Measurements from ENCODE around the gene EXOC7. TPM values are rescaled to one million over a fixed set of nuclear protein-coding genes. Genes with fewer than 3 reads are reported as not detected.

Gene EXOC7
- total and polyA plus RNA-seq, 2 of the 4 experiments (the other 2 are of a cell fraction) = 85.9 to 118 TPM

DNA sequence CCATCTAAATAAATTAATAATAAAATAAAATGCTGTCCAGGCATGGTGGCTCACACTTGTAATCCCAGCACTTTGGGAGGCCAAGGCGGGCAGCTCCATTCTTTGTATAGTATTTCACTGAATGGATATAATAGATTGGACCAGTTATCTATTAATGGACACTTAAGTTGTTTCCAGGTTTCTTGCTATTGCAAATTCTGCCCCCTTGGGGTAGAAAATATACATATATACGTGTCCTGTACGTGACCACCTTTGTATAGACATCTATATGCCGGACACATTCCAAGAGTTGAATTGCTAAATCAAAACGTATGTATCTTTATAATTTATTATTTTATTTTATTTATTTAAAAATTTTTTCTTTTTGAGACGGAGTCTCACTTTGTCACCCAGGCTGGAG lies 3.9 kb upstream of the EXOC7 start:
- no peak overlapping the region for H2BK120ac ChIP-seq (ENCODE audit: low read depth, low read length)
- no CpG with 5 or more reads among the region's 6 CpGs for WGBS, 2 experiments (ENCODE audit: extremely low coverage in 2 of 2, insufficient read length in 1 of 2)
- H3K36me3 ChIP-seq (ENCODE audit: control insufficient read depth, insufficient read depth, low read length) = no peaks in the 10 kb centered on the region
- peaks cover 7% of the 10 kb centered on the region for H3K9me1 ChIP-seq (ENCODE audit: insufficient read depth, low read length)
- ChIA-PET POLR2A (ENCODE audit: unreplicated experiment) (no interaction called here), CTCF (interaction anchor here (0.7 to 0.8 kb wide), 2 partner anchors 145 to 172 kb away, joined by 3 to 6 read pairs; no protein-coding TSS in a partner anchor)
- no peak overlapping the region for H3K4me3 ChIP-seq (ENCODE audit: insufficient read depth, low read depth, low read length)
- peaks cover 6 to 18% of the 10 kb centered on the region in 2 experiments; a peak in 3 of 4 replicates for H3K79me1 ChIP-seq (ENCODE audit: low read depth in 1 of 2, low read length in 2 of 2)
- BruUV-seq (replicated peaks) = no TSS peak
- no peak overlapping the region for H3K4me2 ChIP-seq (ENCODE audit: low read depth, low read length)
- in situ Hi-C loops (cut with MboI; ENCODE audit: low sequenced_read_pairs) = no loop called here
- no peaks in the 10 kb centered on the region for H3K27me3 ChIP-seq (ENCODE audit: control insufficient read depth, insufficient read depth, low read length)
- ATAC-seq (ENCODE audit: low read depth) (no peak), DNase-seq (no peak)
- no peak overlapping the region for H2AK5ac ChIP-seq (ENCODE audit: low read depth, low read length)
- dilution Hi-C loops (cut with HindIII; ENCODE audit: low sequenced_read_pairs, unreplicated experiment) = no loop called here
- H2AK9ac ChIP-seq (replicated peaks; ENCODE audit: low read depth, low read length, poor library complexity) = no peak overlapping the region
- no peak overlapping the region for H3K9ac ChIP-seq (ENCODE audit: low read depth, low read length)
- no peak overlapping the region for H2BK20ac ChIP-seq (ENCODE audit: low read depth, low read length)
- H3K4ac ChIP-seq (ENCODE audit: low read depth, low read length) = no peak overlapping the region
- no peak overlapping the region for H3K56ac ChIP-seq (ENCODE audit: extremely low read depth, insufficient read depth, low read length)
- no peak overlapping the region for H2BK15ac ChIP-seq (ENCODE audit: low read depth, low read length)
- no peak overlapping the region for H3K14ac ChIP-seq (replicated peaks; ENCODE audit: low read depth, low read length)
- no peak overlapping the region for H2AFZ ChIP-seq (replicated peaks; ENCODE audit: low read length, poor library complexity)
- no peak overlapping the region for H4K91ac ChIP-seq (ENCODE audit: insufficient read depth, low read depth, low read length)
- H3K9me3 ChIP-seq (ENCODE audit: control insufficient read depth, insufficient read depth, low read length) = no peaks in the 10 kb centered on the region
- H4K5ac ChIP-seq (ENCODE audit: low read depth, low read length) = no peak overlapping the region
- no peak overlapping the region for H3K27ac ChIP-seq (ENCODE audit: insufficient read depth, low read length)
- H2BK5ac ChIP-seq (ENCODE audit: low read depth, low read length, poor library complexity, severe bottlenecking) = no peak overlapping the region
- TF ChIP-seq SMC3 (IDR thresholded peaks at IDR 0.05; ENCODE audit: low read depth, low read length) (no peak), BHLHE40 (IDR thresholded peaks at IDR 0.05; ENCODE audit: low read depth, low read length) (no peak), CHD1 (IDR thresholded peaks at IDR 0.05; ENCODE audit: low read depth, low read length) (no peak), RCOR1 (IDR thresholded peaks at IDR 0.05; ENCODE audit: insufficient replicate concordance, low read length) (no peak), MXI1 (IDR thresholded peaks at IDR 0.05; ENCODE audit: borderline replicate concordance, low read depth, low read length) (no peak), POLR2A (IDR thresholded peaks at IDR 0.05; ENCODE audit: low read depth, low read length) (no peak), FOS (IDR thresholded peaks at IDR 0.05; ENCODE audit: low read depth, low read length) (no peak), CEBPB (IDR thresholded peaks at IDR 0.05; ENCODE audit: low read depth, low read length) (no peak), MAFK (IDR thresholded peaks at IDR 0.05; ENCODE audit: low read depth, low read length) (no peak), NFE2L2 (IDR thresholded peaks at IDR 0.05; ENCODE audit: low read depth, low read length) (no peak), RAD21 (IDR thresholded peaks at IDR 0.05; ENCODE audit: low read length) (no peak), MAZ (IDR thresholded peaks at IDR 0.05; ENCODE audit: borderline replicate concordance, low read depth, low read length) (no peak), RFX5 (IDR thresholded peaks at IDR 0.05; ENCODE audit: low read depth, low read length) (no peak)
- TF ChIP-seq, protein P1, sequence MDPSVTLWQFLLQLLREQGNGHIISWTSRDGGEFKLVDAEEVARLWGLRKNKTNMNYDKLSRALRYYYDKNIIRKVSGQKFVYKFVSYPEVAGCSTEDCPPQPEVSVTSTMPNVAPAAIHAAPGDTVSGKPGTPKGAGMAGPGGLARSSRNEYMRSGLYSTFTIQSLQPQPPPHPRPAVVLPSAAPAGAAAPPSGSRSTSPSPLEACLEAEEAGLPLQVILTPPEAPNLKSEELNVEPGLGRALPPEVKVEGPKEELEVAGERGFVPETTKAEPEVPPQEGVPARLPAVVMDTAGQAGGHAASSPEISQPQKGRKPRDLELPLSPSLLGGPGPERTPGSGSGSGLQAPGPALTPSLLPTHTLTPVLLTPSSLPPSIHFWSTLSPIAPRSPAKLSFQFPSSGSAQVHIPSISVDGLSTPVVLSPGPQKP (IDR thresholded peaks at IDR 0.05; ENCODE audit: borderline replicate concordance, low read depth, low read length) = no peak
- TF ChIP-seq, protein P2, sequence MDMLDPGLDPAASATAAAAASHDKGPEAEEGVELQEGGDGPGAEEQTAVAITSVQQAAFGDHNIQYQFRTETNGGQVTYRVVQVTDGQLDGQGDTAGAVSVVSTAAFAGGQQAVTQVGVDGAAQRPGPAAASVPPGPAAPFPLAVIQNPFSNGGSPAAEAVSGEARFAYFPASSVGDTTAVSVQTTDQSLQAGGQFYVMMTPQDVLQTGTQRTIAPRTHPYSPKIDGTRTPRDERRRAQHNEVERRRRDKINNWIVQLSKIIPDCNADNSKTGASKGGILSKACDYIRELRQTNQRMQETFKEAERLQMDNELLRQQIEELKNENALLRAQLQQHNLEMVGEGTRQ (IDR thresholded peaks at IDR 0.05; ENCODE audit: low read depth, low read length) = no peak
- TF ChIP-seq, protein P3, sequence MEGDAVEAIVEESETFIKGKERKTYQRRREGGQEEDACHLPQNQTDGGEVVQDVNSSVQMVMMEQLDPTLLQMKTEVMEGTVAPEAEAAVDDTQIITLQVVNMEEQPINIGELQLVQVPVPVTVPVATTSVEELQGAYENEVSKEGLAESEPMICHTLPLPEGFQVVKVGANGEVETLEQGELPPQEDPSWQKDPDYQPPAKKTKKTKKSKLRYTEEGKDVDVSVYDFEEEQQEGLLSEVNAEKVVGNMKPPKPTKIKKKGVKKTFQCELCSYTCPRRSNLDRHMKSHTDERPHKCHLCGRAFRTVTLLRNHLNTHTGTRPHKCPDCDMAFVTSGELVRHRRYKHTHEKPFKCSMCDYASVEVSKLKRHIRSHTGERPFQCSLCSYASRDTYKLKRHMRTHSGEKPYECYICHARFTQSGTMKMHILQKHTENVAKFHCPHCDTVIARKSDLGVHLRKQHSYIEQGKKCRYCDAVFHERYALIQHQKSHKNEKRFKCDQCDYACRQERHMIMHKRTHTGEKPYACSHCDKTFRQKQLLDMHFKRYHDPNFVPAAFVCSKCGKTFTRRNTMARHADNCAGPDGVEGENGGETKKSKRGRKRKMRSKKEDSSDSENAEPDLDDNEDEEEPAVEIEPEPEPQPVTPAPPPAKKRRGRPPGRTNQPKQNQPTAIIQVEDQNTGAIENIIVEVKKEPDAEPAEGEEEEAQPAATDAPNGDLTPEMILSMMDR (conservative IDR thresholded peaks at IDR 0.05; ENCODE audit: low read depth, low read length) = no peak
- no peak overlapping the region for H3K23ac ChIP-seq (ENCODE audit: low read depth, low read length)
- H4K20me1 ChIP-seq (ENCODE audit: insufficient read depth, low read length) = peaks cover 5% of the 10 kb centered on the region; the same call in 1 of the 2 replicates
- H3K18ac ChIP-seq (ENCODE audit: low read depth, low read length) = no peak overlapping the region
- intact Hi-C loops (cut with micrococcal nuclease) = no loop called here
- peaks cover 5% of the 10 kb centered on the region; the same call in 1 of the 2 replicates for H3K4me1 ChIP-seq (ENCODE audit: control insufficient read depth, insufficient read depth, low read length)
- no peak overlapping the region for H4K8ac ChIP-seq (ENCODE audit: low read depth in 2 of 2, low read length in 2 of 2)

Measured in IMR-90 (cell line).